Neural progenitor cell (in vitro differentiated cells): ENCODE results near the gene C19orf25. TPM values are rescaled to one million over a fixed set of nuclear protein-coding genes. Genes with fewer than 3 reads are reported as not detected.

Experiments used
- DNase-seq: peaks from one replicate; pipeline ENCODE4 v3.0.0-alpha.2; 2016; ENCODE audit warnings: low spot score
- H2AFZ ChIP-seq: fragments of 200-600 bp; sonication (generic); replicated peaks from 2 replicates; pipeline ENCODE4 v1.6.1; 2016; ENCODE audit warnings: antibody characterized with exemption
- H3F3A ChIP-seq: fragments of 200-600 bp; sonication (generic); 2 replicates; pipeline ENCODE4 v1.6.1; 2016; ENCODE audit warnings: antibody characterized with exemption, low read depth
- H3K27ac ChIP-seq: fragments of 200-600 bp; sonication (generic); 2 replicates; pipeline ENCODE4 v1.5.1; 2016; ENCODE audit warnings: mild to moderate bottlenecking
- H3K27me3 ChIP-seq: fragments of 200-600 bp; sonication (generic); 2 replicates; pipeline ENCODE4 v1.6.1; 2016; ENCODE audit warnings: mild to moderate bottlenecking, moderate library complexity
- H3K36me3 ChIP-seq: fragments of 200-600 bp; sonication (generic); 2 replicates; pipeline ENCODE4 v1.5.1; 2016
- H3K4me1 ChIP-seq: fragments of 200-600 bp; sonication (generic); 2 replicates; pipeline ENCODE4 v1.6.1; 2016; ENCODE audit warnings: mixed run types
- H3K4me2 ChIP-seq: fragments of 200-600 bp; sonication (generic); 2 replicates; pipeline ENCODE4 v1.6.1; 2016
- H3K4me3 ChIP-seq: fragments of 200-600 bp; sonication (generic); 2 replicates; pipeline ENCODE4 v1.5.1; 2016
- H3K79me2 ChIP-seq: fragments of 200-600 bp; sonication (generic); 2 replicates; pipeline ENCODE4 v1.6.1; 2016; ENCODE audit warnings: low read depth
- H3K9ac ChIP-seq: fragments of 200-600 bp; sonication (generic); 2 replicates; pipeline ENCODE4 v1.6.1; 2016
- H3K9me3 ChIP-seq: fragments of 200-600 bp; sonication (generic); 2 replicates; pipeline ENCODE4 v1.5.1; 2016; ENCODE audit warnings: low read depth
- H4K20me1 ChIP-seq: fragments of 200-600 bp; sonication (generic); 2 replicates; pipeline ENCODE4 v1.6.1; 2016; ENCODE audit warnings: low read depth
- H3K27ac Mint-ChIP-seq: 3 replicates; pipeline ENCODE4 v1.8.0; 2021; ENCODE audit warnings: mixed read lengths
- H3K27me3 Mint-ChIP-seq: 2 replicates; pipeline ENCODE4 v1.8.0; 2022; ENCODE audit warnings: low read depth, mild to moderate bottlenecking, inconsistent platforms, moderate library complexity, mixed read lengths; ENCODE audit not compliant: insufficient read depth
- H3K36me3 Mint-ChIP-seq: 3 replicates; pipeline ENCODE4 v1.8.0; 2021; ENCODE audit warnings: mixed read lengths
- H3K4me1 Mint-ChIP-seq: 3 replicates; pipeline ENCODE4 v1.8.0; 2021; ENCODE audit warnings: mixed read lengths
- H3K4me3 Mint-ChIP-seq: 3 replicates; pipeline ENCODE4 v1.8.0; 2021; ENCODE audit warnings: mild to moderate bottlenecking, moderate library complexity, mixed read lengths
- H3K9me3 Mint-ChIP-seq: 3 replicates; pipeline ENCODE4 v1.8.0; 2020; ENCODE audit warnings: mixed read lengths
- EZH2 ChIP-seq: fragments of 200-600 bp; sonication (generic); IDR thresholded peaks from 2 replicates; pipeline ENCODE4 v1.6.1; 2017; ENCODE audit warnings: antibody characterized with exemption, mild to moderate bottlenecking, moderate library complexity
- EZH2phosphoT487 ChIP-seq: fragments of 200-600 bp; sonication (generic); IDR thresholded peaks from 2 replicates; pipeline ENCODE4 v1.6.1; 2017; ENCODE audit warnings: antibody characterized with exemption
- total RNA-seq: library from RNA; depleted of rRNA; stranded (reverse); fragments of >200 nt; gene quantifications from 2 replicates; pipeline ENCODE4 v1.2.3, GENCODE V29; 2015; ENCODE audit warnings: low replicate concordance
- TF ChIP-seq, protein P1 (sequence below): fragments of 200-600 bp; sonication (generic); IDR thresholded peaks from 2 replicates; pipeline ENCODE4 v1.5.1; 2017; ENCODE audit warnings: antibody characterized with exemption, mild to moderate bottlenecking

C19orf25 gene
- total RNA-seq, 1 donor from 2014 or later: 14.4 TPM

DNA sequence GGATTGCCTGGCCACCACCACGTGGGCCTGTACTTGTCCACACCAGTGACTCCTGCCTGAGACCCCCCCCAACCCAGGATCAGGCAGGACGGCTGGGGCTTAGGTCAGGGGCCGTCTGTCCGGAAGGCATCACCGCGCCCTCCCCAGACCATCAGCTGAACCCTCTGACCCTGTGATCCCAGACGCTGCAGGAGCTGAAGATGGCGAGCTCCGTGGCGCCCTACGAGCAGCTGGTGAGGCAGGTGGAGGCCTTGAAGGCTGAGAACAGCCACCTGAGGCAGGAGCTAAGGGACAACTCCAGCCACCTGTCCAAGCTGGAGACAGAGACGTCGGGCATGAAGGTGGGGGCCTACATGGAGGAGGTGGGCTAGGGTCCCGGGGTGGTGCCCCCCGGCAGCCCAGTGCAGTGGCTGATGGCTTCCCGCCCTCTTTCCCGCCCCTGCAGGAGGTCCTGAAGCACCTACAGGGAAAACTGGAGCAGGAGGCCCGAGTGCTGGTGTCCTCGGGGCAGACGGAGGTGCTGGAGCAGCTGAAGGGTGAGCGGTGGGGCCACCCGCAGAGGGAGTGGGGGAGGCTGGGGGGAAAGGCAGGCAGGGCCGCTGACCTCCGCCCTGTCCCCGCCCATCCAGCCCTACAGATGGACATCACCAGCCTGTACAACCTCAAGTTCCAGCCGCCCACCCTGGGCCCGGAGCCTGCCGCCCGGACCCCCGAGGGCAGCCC lies 26.1 kb downstream of the C19orf25 start:
- Mint-ChIP-seq H3K9me3 (no peaks in the 10 kb centered on the region), H3K4me3 (peak overlapping the region; percentile 71), H3K4me1 (peaks cover 49% of the 10 kb centered on the region), H3K36me3 (peaks cover 12% of the 10 kb centered on the region), H3K27me3 (peaks cover 21% of the 10 kb centered on the region), H3K27ac (no peak overlapping the region)
- Histone ChIP-seq H3K36me3 (no peaks in the 10 kb centered on the region), H3K9ac (no peak overlapping the region), H3K4me2 (peak overlapping the region; percentile 67), H3K4me1 (peaks cover 30% of the 10 kb centered on the region), H3K27ac (no peak overlapping the region), H3F3A (peaks cover 52% of the 10 kb centered on the region), H4K20me1 (peaks cover 71% of the 10 kb centered on the region), H3K4me3 (no peak overlapping the region), H3K79me2 (no peaks in the 10 kb centered on the region), H2AFZ (no peak overlapping the region), H3K27me3 (peaks cover 98% of the 10 kb centered on the region), H3K9me3 (no peaks in the 10 kb centered on the region)
- DNase-seq: no peak
- TF ChIP-seq EZH2phosphoT487 (no peak), EZH2 (no peak)
- TF ChIP-seq, protein P1, sequence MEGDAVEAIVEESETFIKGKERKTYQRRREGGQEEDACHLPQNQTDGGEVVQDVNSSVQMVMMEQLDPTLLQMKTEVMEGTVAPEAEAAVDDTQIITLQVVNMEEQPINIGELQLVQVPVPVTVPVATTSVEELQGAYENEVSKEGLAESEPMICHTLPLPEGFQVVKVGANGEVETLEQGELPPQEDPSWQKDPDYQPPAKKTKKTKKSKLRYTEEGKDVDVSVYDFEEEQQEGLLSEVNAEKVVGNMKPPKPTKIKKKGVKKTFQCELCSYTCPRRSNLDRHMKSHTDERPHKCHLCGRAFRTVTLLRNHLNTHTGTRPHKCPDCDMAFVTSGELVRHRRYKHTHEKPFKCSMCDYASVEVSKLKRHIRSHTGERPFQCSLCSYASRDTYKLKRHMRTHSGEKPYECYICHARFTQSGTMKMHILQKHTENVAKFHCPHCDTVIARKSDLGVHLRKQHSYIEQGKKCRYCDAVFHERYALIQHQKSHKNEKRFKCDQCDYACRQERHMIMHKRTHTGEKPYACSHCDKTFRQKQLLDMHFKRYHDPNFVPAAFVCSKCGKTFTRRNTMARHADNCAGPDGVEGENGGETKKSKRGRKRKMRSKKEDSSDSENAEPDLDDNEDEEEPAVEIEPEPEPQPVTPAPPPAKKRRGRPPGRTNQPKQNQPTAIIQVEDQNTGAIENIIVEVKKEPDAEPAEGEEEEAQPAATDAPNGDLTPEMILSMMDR: no peak

DNA sequence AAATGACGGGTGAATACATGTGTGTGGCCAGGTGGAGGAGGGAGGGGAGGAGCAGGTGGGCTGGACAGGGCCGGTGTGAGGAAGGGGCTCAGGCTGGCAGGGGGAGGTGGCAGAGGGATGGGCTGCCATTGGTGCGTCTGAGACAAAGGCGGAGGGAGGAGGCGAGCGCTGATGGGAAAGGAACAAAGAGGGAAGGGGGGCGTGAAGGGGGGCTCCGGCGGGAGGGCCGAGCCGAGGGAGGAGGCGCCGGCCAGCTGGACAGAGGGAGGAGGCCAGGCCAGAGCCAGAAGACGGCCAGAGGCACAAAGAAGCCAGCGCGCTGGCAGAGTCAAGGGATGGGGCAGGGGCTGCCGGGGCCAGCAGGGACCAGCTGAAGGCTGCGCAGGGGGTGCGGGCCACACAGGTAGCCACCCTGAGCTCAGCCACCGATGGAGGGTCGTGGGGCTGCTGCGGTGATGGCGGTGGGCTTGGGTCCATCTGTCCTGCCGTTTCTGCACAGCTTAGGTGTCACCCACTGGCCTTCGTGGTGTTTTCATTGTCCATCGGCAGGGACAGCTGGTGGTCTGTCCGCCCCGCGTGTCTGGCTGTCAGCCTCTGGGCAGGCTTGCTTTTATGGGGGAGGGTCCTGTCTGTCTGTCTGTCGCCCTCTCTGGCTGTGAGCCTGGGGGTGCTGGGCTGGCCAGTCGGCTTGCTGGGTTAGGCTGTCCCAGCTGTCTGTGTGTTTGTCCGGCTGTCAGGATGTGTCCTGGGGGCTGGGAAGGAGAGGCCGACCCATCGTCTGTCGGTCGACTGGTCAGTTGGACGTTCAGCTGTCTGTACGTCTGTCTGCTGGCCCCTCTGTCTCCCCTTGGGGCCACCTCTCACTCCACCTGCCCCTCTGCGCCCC lies 26.9 kb downstream of the C19orf25 start:
- no peak overlapping the region for H3K4me3 ChIP-seq

DNA sequence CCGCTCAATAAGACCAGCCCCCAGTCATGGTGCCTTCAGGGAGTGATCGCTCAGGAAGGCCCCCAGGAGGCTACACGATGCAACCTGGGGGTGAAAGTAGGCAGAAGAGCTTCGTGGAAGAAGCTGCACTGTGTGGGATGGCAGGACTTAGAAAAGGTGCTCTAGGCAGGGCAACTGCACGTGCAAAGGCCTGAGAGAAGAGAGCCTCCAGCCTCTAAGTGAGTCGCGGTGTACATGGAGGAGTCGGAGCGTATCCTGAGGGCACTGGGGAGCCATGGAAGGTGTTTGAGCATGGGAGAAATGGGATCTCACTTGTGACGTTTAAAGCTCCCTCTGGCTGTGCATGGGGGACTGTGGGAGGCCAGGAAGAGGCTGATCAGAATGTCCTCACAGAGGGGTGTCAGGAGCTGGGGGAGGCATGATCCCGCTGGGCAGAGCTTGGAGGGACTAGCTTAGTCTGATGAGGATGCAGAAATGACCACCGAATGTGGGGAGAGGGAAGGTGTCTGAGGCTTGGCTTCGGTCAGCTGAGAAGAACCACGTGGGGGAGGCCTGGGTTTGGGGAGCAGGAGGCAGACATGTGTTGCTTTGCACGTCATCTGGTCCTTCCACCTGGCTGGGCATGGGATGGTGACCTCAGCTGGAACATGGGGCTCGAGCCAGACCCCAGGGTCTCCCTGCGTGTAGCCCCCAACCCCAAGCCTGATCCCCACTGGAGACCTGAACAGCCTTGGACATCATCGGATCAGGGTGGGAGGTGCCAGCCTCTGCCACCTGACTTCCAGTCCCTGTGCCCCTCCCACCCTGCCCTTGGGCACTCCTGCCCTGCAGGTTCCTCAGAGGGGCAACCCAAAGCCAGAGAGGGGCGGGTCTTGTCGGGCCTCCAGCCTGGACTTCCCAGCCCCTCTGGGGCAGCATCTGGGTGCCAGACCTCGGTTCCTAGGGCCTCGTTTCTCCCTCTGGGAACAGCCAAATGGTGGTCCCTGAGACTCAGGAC lies 28.0 kb downstream of the C19orf25 start:
- peak overlapping the region; percentile 88 for H3K4me3 Mint-ChIP-seq
- H3K36me3 ChIP-seq: no peaks in the 10 kb centered on the region
- peaks cover 67% of the 10 kb centered on the region for H4K20me1 ChIP-seq
- H3K4me1 ChIP-seq: peaks cover 33% of the 10 kb centered on the region
- H2AFZ ChIP-seq: no peak overlapping the region
- H3K4me2 ChIP-seq: peak overlapping the region; percentile 76
- no peak for TF ChIP-seq EZH2
- TF ChIP-seq EZH2phosphoT487: no peak
- TF ChIP-seq, protein P1: no peak
- peak overlapping the region; percentile 96 for H3K27ac Mint-ChIP-seq
- H3K27me3 ChIP-seq: peaks cover 98% of the 10 kb centered on the region
- no peaks in the 10 kb centered on the region for H3K9me3 ChIP-seq
- H3K36me3 Mint-ChIP-seq: peaks cover 9% of the 10 kb centered on the region
- no peak overlapping the region for H3K27ac ChIP-seq
- DNase-seq: no peak
- peak overlapping the region; percentile 46 for H3K4me3 ChIP-seq
- peaks cover 25% of the 10 kb centered on the region for H3K27me3 Mint-ChIP-seq
- H3F3A ChIP-seq: peaks cover 64% of the 10 kb centered on the region
- no peaks in the 10 kb centered on the region for H3K9me3 Mint-ChIP-seq
- no peaks in the 10 kb centered on the region for H3K79me2 ChIP-seq
- peaks cover 56% of the 10 kb centered on the region for H3K4me1 Mint-ChIP-seq
- H3K9ac ChIP-seq: no peak overlapping the region

More for the DNA sequence above, 26.9 kb downstream of the C19orf25 start:
- H3K4me1 Mint-ChIP-seq: peaks cover 54% of the 10 kb centered on the region
- H3K27ac Mint-ChIP-seq: peak overlapping the region; percentile 50
- Histone ChIP-seq H3K4me2 (peak overlapping the region; percentile 67), H3K79me2 (no peaks in the 10 kb centered on the region), H3K36me3 (no peaks in the 10 kb centered on the region), H3K9me3 (no peaks in the 10 kb centered on the region), H2AFZ (no peak overlapping the region), H3K27ac (no peak overlapping the region), H3K9ac (no peak overlapping the region), H3F3A (peaks cover 56% of the 10 kb centered on the region), H3K4me1 (peaks cover 30% of the 10 kb centered on the region), H4K20me1 (peaks cover 71% of the 10 kb centered on the region), H3K27me3 (peaks cover 98% of the 10 kb centered on the region)
- DNase-seq: peak; percentile 91
- peak overlapping the region; percentile 71 for H3K4me3 Mint-ChIP-seq
- peaks cover 25% of the 10 kb centered on the region for H3K27me3 Mint-ChIP-seq
- H3K9me3 Mint-ChIP-seq: no peaks in the 10 kb centered on the region
- TF ChIP-seq, protein P1: no peak
- peaks cover 9% of the 10 kb centered on the region for H3K36me3 Mint-ChIP-seq
